ENCODE results near the gene RECQL.

- TF ChIP-seq, protein P1, sequence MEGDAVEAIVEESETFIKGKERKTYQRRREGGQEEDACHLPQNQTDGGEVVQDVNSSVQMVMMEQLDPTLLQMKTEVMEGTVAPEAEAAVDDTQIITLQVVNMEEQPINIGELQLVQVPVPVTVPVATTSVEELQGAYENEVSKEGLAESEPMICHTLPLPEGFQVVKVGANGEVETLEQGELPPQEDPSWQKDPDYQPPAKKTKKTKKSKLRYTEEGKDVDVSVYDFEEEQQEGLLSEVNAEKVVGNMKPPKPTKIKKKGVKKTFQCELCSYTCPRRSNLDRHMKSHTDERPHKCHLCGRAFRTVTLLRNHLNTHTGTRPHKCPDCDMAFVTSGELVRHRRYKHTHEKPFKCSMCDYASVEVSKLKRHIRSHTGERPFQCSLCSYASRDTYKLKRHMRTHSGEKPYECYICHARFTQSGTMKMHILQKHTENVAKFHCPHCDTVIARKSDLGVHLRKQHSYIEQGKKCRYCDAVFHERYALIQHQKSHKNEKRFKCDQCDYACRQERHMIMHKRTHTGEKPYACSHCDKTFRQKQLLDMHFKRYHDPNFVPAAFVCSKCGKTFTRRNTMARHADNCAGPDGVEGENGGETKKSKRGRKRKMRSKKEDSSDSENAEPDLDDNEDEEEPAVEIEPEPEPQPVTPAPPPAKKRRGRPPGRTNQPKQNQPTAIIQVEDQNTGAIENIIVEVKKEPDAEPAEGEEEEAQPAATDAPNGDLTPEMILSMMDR (IDR thresholded peaks at IDR 0.05), result no peak
- TF ChIP-seq, protein P2, sequence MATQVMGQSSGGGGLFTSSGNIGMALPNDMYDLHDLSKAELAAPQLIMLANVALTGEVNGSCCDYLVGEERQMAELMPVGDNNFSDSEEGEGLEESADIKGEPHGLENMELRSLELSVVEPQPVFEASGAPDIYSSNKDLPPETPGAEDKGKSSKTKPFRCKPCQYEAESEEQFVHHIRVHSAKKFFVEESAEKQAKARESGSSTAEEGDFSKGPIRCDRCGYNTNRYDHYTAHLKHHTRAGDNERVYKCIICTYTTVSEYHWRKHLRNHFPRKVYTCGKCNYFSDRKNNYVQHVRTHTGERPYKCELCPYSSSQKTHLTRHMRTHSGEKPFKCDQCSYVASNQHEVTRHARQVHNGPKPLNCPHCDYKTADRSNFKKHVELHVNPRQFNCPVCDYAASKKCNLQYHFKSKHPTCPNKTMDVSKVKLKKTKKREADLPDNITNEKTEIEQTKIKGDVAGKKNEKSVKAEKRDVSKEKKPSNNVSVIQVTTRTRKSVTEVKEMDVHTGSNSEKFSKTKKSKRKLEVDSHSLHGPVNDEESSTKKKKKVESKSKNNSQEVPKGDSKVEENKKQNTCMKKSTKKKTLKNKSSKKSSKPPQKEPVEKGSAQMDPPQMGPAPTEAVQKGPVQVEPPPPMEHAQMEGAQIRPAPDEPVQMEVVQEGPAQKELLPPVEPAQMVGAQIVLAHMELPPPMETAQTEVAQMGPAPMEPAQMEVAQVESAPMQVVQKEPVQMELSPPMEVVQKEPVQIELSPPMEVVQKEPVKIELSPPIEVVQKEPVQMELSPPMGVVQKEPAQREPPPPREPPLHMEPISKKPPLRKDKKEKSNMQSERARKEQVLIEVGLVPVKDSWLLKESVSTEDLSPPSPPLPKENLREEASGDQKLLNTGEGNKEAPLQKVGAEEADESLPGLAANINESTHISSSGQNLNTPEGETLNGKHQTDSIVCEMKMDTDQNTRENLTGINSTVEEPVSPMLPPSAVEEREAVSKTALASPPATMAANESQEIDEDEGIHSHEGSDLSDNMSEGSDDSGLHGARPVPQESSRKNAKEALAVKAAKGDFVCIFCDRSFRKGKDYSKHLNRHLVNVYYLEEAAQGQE (IDR thresholded peaks at IDR 0.05; ENCODE audit: insufficient read depth in 1 of 2, low read depth in 2 of 2, low read length in 1 of 2), result no peak
Measured at GRCh38 chr12:21475552-21475951, 25.9 kb downstream of the RECQL start.
